ENCODE measurements around the gene NSRP1.

NSRP1 gene

GRCh38 chr17:30217746-30218245 is 101.2 kb downstream of the NSRP1 start:
- no peak overlapping the region for H3K4me2 ChIP-seq (ENCODE audit: low read depth, low read length, poor library complexity, severe bottlenecking)
- no peaks in the 10 kb centered on the region for H3K9me2 ChIP-seq (replicated peaks; ENCODE audit: low read depth, low read length)
- no peak overlapping the region for H3K9ac ChIP-seq (ENCODE audit: low read depth, low read length, poor library complexity, severe bottlenecking)
- no peak overlapping the region for H3K4me3 ChIP-seq (ENCODE audit: low read length, poor library complexity, severe bottlenecking)
- no peaks in the 10 kb centered on the region for H3K9me3 ChIP-seq (ENCODE audit: insufficient read depth, low read depth, low read length)
- H3K27me3 ChIP-seq (ENCODE audit: insufficient read depth, low read length, poor library complexity, severe bottlenecking), result no peaks in the 10 kb centered on the region
- no peaks in the 10 kb centered on the region for H3F3A ChIP-seq (ENCODE audit: low read depth)
- TF ChIP-seq CTCF (conservative IDR thresholded peaks at IDR 0.05; ENCODE audit: low read length) (no peak), EZH2phosphoT487 (IDR thresholded peaks at IDR 0.05; ENCODE audit: borderline replicate concordance) (no peak)
- H3K4me1 ChIP-seq (ENCODE audit: insufficient read depth, low read length, poor library complexity, severe bottlenecking), result no peaks in the 10 kb centered on the region
- H3K36me3 ChIP-seq (ENCODE audit: insufficient read depth, low read length), result no peaks in the 10 kb centered on the region
- H4K20me1 ChIP-seq (ENCODE audit: insufficient read depth, low read length, poor library complexity, severe bottlenecking), result no peaks in the 10 kb centered on the region
- no peak overlapping the region for H2AFZ ChIP-seq (ENCODE audit: low read length)
- no peaks in the 10 kb centered on the region for H3K79me2 ChIP-seq (ENCODE audit: insufficient read depth, low read length)

GRCh38 chr17:30218799-30219198 is 102.2 kb downstream of the NSRP1 start:
- Histone ChIP-seq H3K79me2 (ENCODE audit: insufficient read depth, low read length) (no peaks in the 10 kb centered on the region), H3K9ac (ENCODE audit: low read depth, low read length, poor library complexity, severe bottlenecking) (no peak overlapping the region), H3K4me3 (ENCODE audit: low read length, poor library complexity, severe bottlenecking) (no peak overlapping the region), H3K36me3 (ENCODE audit: insufficient read depth, low read length) (no peaks in the 10 kb centered on the region), H2AFZ (ENCODE audit: low read length) (no peak overlapping the region), H4K20me1 (ENCODE audit: insufficient read depth, low read length, poor library complexity, severe bottlenecking) (no peaks in the 10 kb centered on the region), H3K4me2 (ENCODE audit: low read depth, low read length, poor library complexity, severe bottlenecking) (no peak overlapping the region), H3K27me3 (ENCODE audit: insufficient read depth, low read length, poor library complexity, severe bottlenecking) (no peaks in the 10 kb centered on the region), H3K4me1 (ENCODE audit: insufficient read depth, low read length, poor library complexity, severe bottlenecking) (no peaks in the 10 kb centered on the region), H3K9me3 (ENCODE audit: insufficient read depth, low read depth, low read length) (no peaks in the 10 kb centered on the region), H3F3A (ENCODE audit: low read depth) (no peaks in the 10 kb centered on the region), H3K9me2 (replicated peaks; ENCODE audit: low read depth, low read length) (no peaks in the 10 kb centered on the region)
- TF ChIP-seq EZH2phosphoT487 (IDR thresholded peaks at IDR 0.05; ENCODE audit: borderline replicate concordance) (no peak), CTCF (conservative IDR thresholded peaks at IDR 0.05; ENCODE audit: low read length) (no peak)

GRCh38 chr17:30219315-30219714 is 102.7 kb downstream of the NSRP1 start:
- H3K4me2 ChIP-seq (ENCODE audit: low read depth, low read length, poor library complexity, severe bottlenecking), result no peak overlapping the region
- H3K9me2 ChIP-seq (replicated peaks; ENCODE audit: low read depth, low read length), result no peaks in the 10 kb centered on the region
- H3K9me3 ChIP-seq (ENCODE audit: insufficient read depth, low read depth, low read length), result no peaks in the 10 kb centered on the region
- H3K4me3 ChIP-seq (ENCODE audit: low read length, poor library complexity, severe bottlenecking), result no peak overlapping the region
- no peaks in the 10 kb centered on the region for H3K36me3 ChIP-seq (ENCODE audit: insufficient read depth, low read length)
- H3K9ac ChIP-seq (ENCODE audit: low read depth, low read length, poor library complexity, severe bottlenecking), result no peak overlapping the region
- H3K4me1 ChIP-seq (ENCODE audit: insufficient read depth, low read length, poor library complexity, severe bottlenecking), result no peaks in the 10 kb centered on the region
- TF ChIP-seq CTCF (conservative IDR thresholded peaks at IDR 0.05; ENCODE audit: low read length), result no peak
- no peak for TF ChIP-seq EZH2phosphoT487 (IDR thresholded peaks at IDR 0.05; ENCODE audit: borderline replicate concordance)
- no peaks in the 10 kb centered on the region for H3K79me2 ChIP-seq (ENCODE audit: insufficient read depth, low read length)
- H2AFZ ChIP-seq (ENCODE audit: low read length), result no peak overlapping the region
- no peaks in the 10 kb centered on the region for H3F3A ChIP-seq (ENCODE audit: low read depth)
- no peaks in the 10 kb centered on the region for H4K20me1 ChIP-seq (ENCODE audit: insufficient read depth, low read length, poor library complexity, severe bottlenecking)
- no peaks in the 10 kb centered on the region for H3K27me3 ChIP-seq (ENCODE audit: insufficient read depth, low read length, poor library complexity, severe bottlenecking)

All from Loucy (cell line).